Lung (tissue), 12 donors: Measurements from ENCODE around the gene GNG3. TPM values are rescaled to one million over a fixed set of nuclear protein-coding genes. Genes with fewer than 3 reads are reported as not detected.
A peak's percentile ranks its signal among the peaks of the same experiment; 100 is the strongest.

Experiments
- ATAC-seq: fragments of 200-7000 bp; cut with Tn5 transposase; one replicate; pipeline ENCODE4 v1.9.1; 2020; ENCODE audit warnings: moderate number of reproducible peaks; ENCODE audit not compliant: insufficient read depth, low FRiP score
- DNase-seq, 3 donors: peaks; one replicate each; pipeline ENCODE4 v3.0.0-alpha.2; 2013 to 2017
- H3K27ac ChIP-seq, 2 donors: one replicate each; pipeline ENCODE4 v1.5.1; 2013; ENCODE audit warnings: mild to moderate bottlenecking in 2 of 2, moderate library complexity in 2 of 2, control low read depth in 1 of 2, inconsistent platforms in 1 of 2, low read depth in 1 of 2, low read length in 1 of 2
- H3K27me3 ChIP-seq, 3 donors: one replicate each; pipeline ENCODE4 v1.5.1; 2013; ENCODE audit warnings: low read length in 2 of 3; ENCODE audit not compliant: control insufficient read depth in 3 of 3, insufficient read depth in 3 of 3
- H3K36me3 ChIP-seq, 4 donors: one replicate each; pipeline ENCODE4 v1.5.1; 2013; ENCODE audit warnings: low read length in 4 of 4, mild to moderate bottlenecking in 1 of 4, moderate library complexity in 1 of 4; ENCODE audit not compliant: control insufficient read depth in 4 of 4, insufficient read depth in 4 of 4
- H3K4me1 ChIP-seq, 5 donors: one replicate each; pipeline ENCODE4 v1.5.1; 2013; ENCODE audit warnings: low read length in 5 of 5, mild to moderate bottlenecking in 2 of 5, moderate library complexity in 1 of 5; ENCODE audit not compliant: control insufficient read depth in 5 of 5, insufficient read depth in 5 of 5
- H3K4me3 ChIP-seq: one replicate; pipeline ENCODE4 v1.5.1; 2013; ENCODE audit warnings: mild to moderate bottlenecking, control low read depth, moderate library complexity
- H3K9ac ChIP-seq, 2 donors: one replicate each; pipeline ENCODE4 v1.5.1; 2013; ENCODE audit warnings: low read length in 2 of 2, control low read depth in 1 of 2; ENCODE audit not compliant: insufficient read depth in 1 of 2
- H3K9me3 ChIP-seq, 4 donors: one replicate each; pipeline ENCODE4 v1.5.1; 2013; ENCODE audit warnings: low read length in 3 of 4, mild to moderate bottlenecking in 1 of 4, moderate library complexity in 1 of 4; ENCODE audit not compliant: control insufficient read depth in 4 of 4, insufficient read depth in 3 of 4
- CTCF ChIP-seq: IDR thresholded peaks from 2 replicates; pipeline ENCODE4 v1.5.1; 2012; ENCODE audit warnings: mild to moderate bottlenecking; ENCODE audit errors: control extremely low read depth, extremely low read depth
- WGBS, 2 donors: extraction: QIAGEN DNeasy Blood & Tissue Kit; methylation state at CpG; one replicate each; pipeline ENCODE4 v1.1.7; 2013; 5-methylcytosine and 5-hydroxymethylcytosine counted together
- polyA plus RNA-seq, 2 donors: library from polyadenylated mRNA; stranded (reverse); fragments of 200-250 nt; gene quantifications; one replicate each; pipeline ENCODE4 v1.2.1, GENCODE V29; 2013
- total RNA-seq, 2 donors: library from RNA; depleted of rRNA in 1 of 2; stranded (reverse); fragments of >200 nt in 1 of 2; gene quantifications; one replicate each; pipeline ENCODE4 v1.2.1, GENCODE V29; 2014 to 2021
- donor health status: control.
- donor health status: control.
- donor health status: Bipolar disorder and iron deficiency.
- donor health status: healthy.
- donor health status: DM: yes; HTN: yes; CAD: no.

The GNG3 gene
- total and polyA plus RNA-seq, 4 donors, result 0.05 to 0.40 (median 0.26) TPM; not detected in 1

GRCh38 chr11:62677714-62678113 is 29.8 kb upstream of the GNG3 start:
- peaks cover 0 to 13% (median 7%) of the 10 kb centered on the region in 5 donors for H3K4me1 ChIP-seq
- 82 to 89% methylated on average over 15 of the region's 15 CpGs for WGBS, 2 donors
- no peak for TF ChIP-seq CTCF
- H3K9ac ChIP-seq, result no peak overlapping the region
- H3K36me3 ChIP-seq, result peaks cover 2 to 18% (median 7%) of the 10 kb centered on the region in 4 donors
- DNase-seq (no peak), ATAC-seq (no peak)
- H3K4me3 ChIP-seq, result no peak overlapping the region
- H3K9me3 ChIP-seq, result no peaks in the 10 kb centered on the region
- H3K27me3 ChIP-seq, result no peaks in the 10 kb centered on the region
- H3K27ac ChIP-seq, result peak overlapping the region in 1 of 2 donors; percentile 42

DNA sequence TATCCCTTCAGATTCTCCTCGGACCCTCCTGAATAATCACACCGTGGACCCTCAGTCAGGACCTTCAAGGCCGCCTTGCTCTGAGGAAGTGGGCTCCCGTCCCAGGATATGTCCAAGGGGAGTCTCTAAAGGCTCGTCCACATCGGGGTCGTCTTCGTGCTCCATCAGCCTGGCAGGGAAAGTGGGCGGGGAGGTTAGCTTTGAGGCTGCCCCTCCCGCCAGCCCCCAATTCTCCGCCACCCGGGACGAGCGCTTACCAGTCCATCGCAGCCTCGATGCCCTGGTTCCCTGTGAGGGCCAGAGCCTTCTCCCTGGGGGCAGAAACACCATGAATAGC is 29.1 kb upstream of the GNG3 start:
- H3K27ac ChIP-seq, result peak overlapping the region; percentile 87 to 98
- peak overlapping the region; percentile 42 to 60 for H3K9ac ChIP-seq
- DNase-seq (no peak), ATAC-seq (no peak)
- H3K9me3 ChIP-seq, result no peaks in the 10 kb centered on the region
- peaks cover 2 to 16% (median 7%) of the 10 kb centered on the region in 4 donors for H3K36me3 ChIP-seq
- H3K4me3 ChIP-seq, result peak overlapping the region; percentile 100
- no peak for TF ChIP-seq CTCF
- 3 to 5% methylated on average over 16 of the region's 16 CpGs for WGBS, 2 donors
- no peaks in the 10 kb centered on the region for H3K27me3 ChIP-seq
- peaks cover 0 to 7% (median 6%) of the 10 kb centered on the region in 5 donors for H3K4me1 ChIP-seq

DNA sequence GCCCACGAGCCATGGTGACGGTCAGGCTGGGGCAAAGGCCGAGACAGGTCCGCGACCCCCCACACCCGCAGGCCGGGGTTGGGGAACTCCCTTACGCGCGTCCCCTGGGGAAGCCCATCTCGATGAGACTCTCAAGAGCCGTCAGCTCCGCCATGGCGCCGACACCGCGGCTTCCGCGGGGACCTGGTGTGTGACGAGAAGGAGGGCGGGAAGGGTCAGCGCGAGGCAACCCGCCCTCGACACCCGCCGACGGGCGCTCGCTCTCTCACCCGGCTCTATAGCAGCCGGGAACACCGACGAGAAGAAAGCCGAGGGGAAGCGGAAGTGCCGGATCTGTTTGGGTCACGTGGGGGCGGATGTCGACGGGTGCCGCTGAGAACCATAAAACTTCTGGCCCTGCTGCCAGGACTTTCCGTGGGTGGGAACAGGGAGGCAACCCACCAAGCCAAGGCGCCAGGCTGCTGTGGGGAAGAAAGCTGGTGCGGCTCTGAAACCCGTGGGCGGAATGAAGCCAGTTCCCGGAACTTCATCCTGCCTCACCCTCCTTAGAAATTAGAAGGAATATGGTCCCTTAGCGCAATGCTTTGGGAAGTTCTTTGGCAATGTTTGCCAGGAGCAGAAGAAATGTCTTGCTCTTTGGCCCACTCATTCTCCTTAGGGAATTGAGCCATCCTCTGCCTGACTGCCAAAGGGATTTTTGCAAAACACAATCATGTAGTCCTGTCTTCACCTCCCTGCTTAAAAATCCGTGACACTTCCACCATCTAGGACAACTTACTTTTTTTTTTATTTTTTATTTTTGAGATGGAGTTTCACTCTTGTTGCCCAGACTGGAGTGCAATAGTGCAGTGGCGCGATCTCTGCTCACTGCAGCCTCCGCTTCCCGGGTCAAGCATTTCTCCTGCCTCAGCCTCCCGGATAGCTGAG is 28.4 kb upstream of the GNG3 start, which contains the start of gene UBXN1:
Gene UBXN1 (minus strand): TSS at position 304 of the 927 bp plus-strand sequence. CDS start 150 bp downstream, at position 154.
- peak; percentile 91 to 95 (median 93) for DNase-seq
- peak; percentile 91 for ATAC-seq
- H3K27ac ChIP-seq, result peak within 1 kb of the TSS; percentile 87 to 98
- no peak for TF ChIP-seq CTCF
- peaks cover 0 to 7% (median 6%) of the 10 kb centered on the region in 5 donors for H3K4me1 ChIP-seq
- peak within 1 kb of the TSS; percentile 60 to 65 for H3K9ac ChIP-seq
- H3K36me3 ChIP-seq, result peaks cover 2 to 14% (median 6%) of the 10 kb centered on the region in 4 donors
- no peaks in the 10 kb centered on the region for H3K27me3 ChIP-seq
- 7 to 8% methylated on average over 51 to 55 of the region's 55 CpGs for WGBS, 2 donors
- H3K9me3 ChIP-seq, result no peaks in the 10 kb centered on the region
- peak within 1 kb of the TSS; percentile 100 for H3K4me3 ChIP-seq
